Endothelial cell of umbilical vein (primary cell): ENCODE measurements around the gene HBE1. TPM values are rescaled to one million over a fixed set of nuclear protein-coding genes. Genes with fewer than 3 reads are reported as not detected.

ENCODE experiments used
- BruUV-seq: library from RNA; stranded (reverse); fragments of 400-500 nt; replicated peaks from 2 replicates; lab custom pipeline; 2021; lab: Mats Ljungman, UMichigan
- CTCF ChIA-PET: fragments of 300-600, 350-600 bp; sonication (Branson Sonifier 250); formaldehyde crosslinking; loops from one replicate; lab custom pipeline; 2021; ENCODE audit warnings: antibody characterized with exemption, inconsistent platforms; lab: Charles Lee
- POLR2A ChIA-PET: fragments of 300-600, 350-600 bp; sonication (Branson Sonifier 250); formaldehyde crosslinking; loops from one replicate; lab custom pipeline; 2021; ENCODE audit warnings: antibody characterized with exemption, inconsistent platforms; lab: Charles Lee
- DNase-seq: peaks from one replicate; pipeline ENCODE4 v3.0.0-alpha.2; 2011; ENCODE audit warnings: low read depth, low spot score
- FAIRE-seq: peaks from 2 replicates; lab custom pipeline; 2011; peaks lifted over from hg19 to GRCh38; lab: Jason Lieb, UNC
- H2AFZ ChIP-seq: 2 replicates; pipeline ENCODE4 v1.6.0; 2012; ENCODE audit warnings: low read depth, low read length, control low read depth, inconsistent platforms
- H3K27ac ChIP-seq: 2 replicates; pipeline ENCODE4 v1.5.1; 2011; ENCODE audit warnings: low read depth, mild to moderate bottlenecking, control low read depth, low read length, moderate library complexity; ENCODE audit not compliant: insufficient read depth
- H3K27me3 ChIP-seq, 2 experiments: 2 replicates each; pipeline versions ENCODE4 v1.6.0 to v1.6.1; 2011; ENCODE audit warnings: low read length in 2 of 2, mixed read lengths in 1 of 2; ENCODE audit not compliant: control insufficient read depth in 2 of 2, insufficient read depth in 2 of 2
- H3K36me3 ChIP-seq, 2 experiments: 2 replicates in 1 of 2; 3 replicates in 1 of 2; pipeline ENCODE4 v1.5.1; 2011; ENCODE audit warnings: low read length in 2 of 2, mild to moderate bottlenecking in 1 of 2, moderate library complexity in 1 of 2; ENCODE audit not compliant: control insufficient read depth in 2 of 2, insufficient read depth in 2 of 2; ENCODE audit errors: extremely low read depth in 1 of 2
- H3K4me1 ChIP-seq: 3 replicates; pipeline ENCODE4 v1.5.1; 2011; ENCODE audit warnings: mild to moderate bottlenecking, low read length; ENCODE audit not compliant: control insufficient read depth, insufficient read depth; ENCODE audit errors: extremely low read depth
- H3K4me2 ChIP-seq: 2 replicates; pipeline ENCODE4 v1.6.1; 2011; ENCODE audit warnings: low read length, control low read depth, mixed read lengths; ENCODE audit not compliant: insufficient read depth
- H3K4me3 ChIP-seq, 3 experiments: fragments of 200-600 bp in 1 of 3; sonication (generic), shearing (Covaris generic) in 1 of 3; replicated peaks in 1 of 3; 2 replicates each; pipeline ENCODE4 v1.5.1; 2011 to 2016; ENCODE audit warnings: control low read depth in 3 of 3, low read length in 3 of 3, mild to moderate bottlenecking in 2 of 3, inconsistent platforms in 1 of 3, low read depth in 1 of 3, moderate library complexity in 1 of 3; ENCODE audit not compliant: insufficient read depth in 1 of 3
- H3K79me2 ChIP-seq: 2 replicates; pipeline ENCODE4 v1.6.0; 2012; ENCODE audit warnings: low read length, inconsistent platforms; ENCODE audit not compliant: control insufficient read depth, insufficient read depth
- H3K9ac ChIP-seq: replicated peaks from 2 replicates; pipeline ENCODE3; 2011; ENCODE audit warnings: low read length, control low read depth; ENCODE audit not compliant: insufficient read depth; ENCODE audit errors: extremely low read depth
- H3K9me1 ChIP-seq: replicated peaks from 3 replicates; pipeline ENCODE4 v1.6.0; 2011; ENCODE audit warnings: mild to moderate bottlenecking, low read length; ENCODE audit not compliant: control insufficient read depth, insufficient read depth; ENCODE audit errors: extremely low read depth
- H3K9me3 ChIP-seq: replicated peaks from 2 replicates; pipeline ENCODE4 v1.5.1; 2012; ENCODE audit warnings: low read length, inconsistent platforms; ENCODE audit not compliant: control insufficient read depth, insufficient read depth
- H4K20me1 ChIP-seq: replicated peaks from 2 replicates; pipeline ENCODE3; 2011; ENCODE audit warnings: mild to moderate bottlenecking, low read length; ENCODE audit not compliant: control insufficient read depth, insufficient read depth; ENCODE audit errors: extremely low read depth
- EZH2 ChIP-seq: IDR thresholded peaks from 2 replicates; pipeline ENCODE4 v1.6.1; 2012; ENCODE audit warnings: borderline replicate concordance, low read depth, mild to moderate bottlenecking, moderate library complexity, low read length, inconsistent platforms; ENCODE audit not compliant: severe bottlenecking
- FOS ChIP-seq: IDR thresholded peaks from 2 replicates; pipeline ENCODE4 v1.6.1; 2011; ENCODE audit warnings: mild to moderate bottlenecking, low read length, moderate library complexity, borderline replicate concordance; ENCODE audit not compliant: insufficient read depth
- GATA2 ChIP-seq: IDR thresholded peaks from 2 replicates; pipeline ENCODE4 v1.7.0; 2011; ENCODE audit warnings: low read depth, mild to moderate bottlenecking, moderate library complexity, mixed read lengths, low read length; ENCODE audit not compliant: insufficient read length, insufficient read depth
- JUN ChIP-seq: IDR thresholded peaks from 2 replicates; pipeline ENCODE4 v1.6.1; 2011; ENCODE audit warnings: borderline replicate concordance, low read depth; ENCODE audit not compliant: insufficient read length, insufficient read depth
- MYC ChIP-seq: IDR thresholded peaks from one replicate; pipeline ENCODE4 v1.6.1; 2011; ENCODE audit warnings: mild to moderate bottlenecking, low read depth, low read length
- POLR2A ChIP-seq: IDR thresholded peaks from 2 replicates; pipeline ENCODE4 v1.6.1; 2012; ENCODE audit warnings: low read depth, mild to moderate bottlenecking, control low read depth, low read length
- POLR2AphosphoS5 ChIP-seq: IDR thresholded peaks from 2 replicates; pipeline ENCODE4 v1.6.1; 2012; ENCODE audit warnings: low read depth, mild to moderate bottlenecking, control low read depth, low read length, moderate library complexity; ENCODE audit not compliant: insufficient read depth
- dilution Hi-C: fragments of 300-500 bp; cut with MboI; formaldehyde crosslinking; loops from one replicate; pipeline ENCODE4 v1.15.0; 2019; ENCODE audit warnings: low sequenced_read_pairs; ENCODE audit not compliant: extremely low pct_ligation_motif_present
- intact Hi-C: fragments of 100-400 bp; cut with micrococcal nuclease; formaldehyde crosslinking; loops from one replicate; pipeline ENCODE4 v1.10.0; 2022
- polyA plus RNA-seq, 4 experiments: library from polyadenylated mRNA; depleted of rRNA in 3 of 4; stranded (reverse) in 3 of 4; unstranded in 1 of 4; fragments of >200 nt; gene quantifications; 2 replicates each; pipeline versions ENCODE4 v1.2.1 to v1.2.3, GENCODE V29; 2011 to 2012; ENCODE audit warnings: missing spikeins in 1 of 4
- total RNA-seq: library from RNA; stranded (reverse); gene quantifications from 2 replicates; pipeline ENCODE4 v1.2.3, GENCODE V29; 2021
- TF ChIP-seq, protein P1 (sequence below), 2 donors: IDR thresholded peaks; 1 replicate in 1 of 2; 2 replicates in 1 of 2; pipeline ENCODE4 v1.5.1; 2011; ENCODE audit warnings: low read length in 2 of 2, mild to moderate bottlenecking in 2 of 2, moderate library complexity in 2 of 2, control low read depth in 1 of 2, inconsistent platforms in 1 of 2, low read depth in 1 of 2; ENCODE audit not compliant: insufficient read depth in 1 of 2; ENCODE audit errors: extremely low read depth in 1 of 2
- TF ChIP-seq, protein P2 (sequence below): IDR thresholded peaks from 2 replicates; pipeline ENCODE4 v1.6.1; 2011; ENCODE audit not compliant: insufficient read depth, insufficient read length

Gene HBE1
- total and polyA plus RNA-seq, 2 donors (not counting 3 experiments of a cell fraction or from before 2014, with no cell fraction given) = 0.37 TPM; not detected in 1

GRCh38 chr11:5232176-5232575 lies 37.6 kb downstream of the HBE1 start:
- intact Hi-C loops (no loop called here), dilution Hi-C loops (no loop called here)
- no peaks in the 10 kb centered on the region for H3K36me3 ChIP-seq
- POLR2A ChIA-PET = no interaction called here
- H3K4me2 ChIP-seq = no peak overlapping the region
- no peak overlapping the region for H3K27ac ChIP-seq
- H3K4me1 ChIP-seq = no peaks in the 10 kb centered on the region
- no peak overlapping the region for H2AFZ ChIP-seq
- DNase-seq (no peak), FAIRE-seq (no peak)
- H3K79me2 ChIP-seq = no peaks in the 10 kb centered on the region
- H3K9me1 ChIP-seq = no peaks in the 10 kb centered on the region
- no peak overlapping the region for H3K9ac ChIP-seq
- H3K4me3 ChIP-seq = no peak overlapping the region
- no TSS peak for BruUV-seq
- TF ChIP-seq JUN (no peak), POLR2AphosphoS5 (no peak), GATA2 (no peak), POLR2A (no peak), FOS (no peak), MYC (no peak), EZH2 (no peak)
- TF ChIP-seq, protein P1, sequence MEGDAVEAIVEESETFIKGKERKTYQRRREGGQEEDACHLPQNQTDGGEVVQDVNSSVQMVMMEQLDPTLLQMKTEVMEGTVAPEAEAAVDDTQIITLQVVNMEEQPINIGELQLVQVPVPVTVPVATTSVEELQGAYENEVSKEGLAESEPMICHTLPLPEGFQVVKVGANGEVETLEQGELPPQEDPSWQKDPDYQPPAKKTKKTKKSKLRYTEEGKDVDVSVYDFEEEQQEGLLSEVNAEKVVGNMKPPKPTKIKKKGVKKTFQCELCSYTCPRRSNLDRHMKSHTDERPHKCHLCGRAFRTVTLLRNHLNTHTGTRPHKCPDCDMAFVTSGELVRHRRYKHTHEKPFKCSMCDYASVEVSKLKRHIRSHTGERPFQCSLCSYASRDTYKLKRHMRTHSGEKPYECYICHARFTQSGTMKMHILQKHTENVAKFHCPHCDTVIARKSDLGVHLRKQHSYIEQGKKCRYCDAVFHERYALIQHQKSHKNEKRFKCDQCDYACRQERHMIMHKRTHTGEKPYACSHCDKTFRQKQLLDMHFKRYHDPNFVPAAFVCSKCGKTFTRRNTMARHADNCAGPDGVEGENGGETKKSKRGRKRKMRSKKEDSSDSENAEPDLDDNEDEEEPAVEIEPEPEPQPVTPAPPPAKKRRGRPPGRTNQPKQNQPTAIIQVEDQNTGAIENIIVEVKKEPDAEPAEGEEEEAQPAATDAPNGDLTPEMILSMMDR (IDR thresholded peaks at IDR 0.05; ENCODE audit: extremely low read depth in 1 of 2, insufficient read depth in 1 of 2, low read depth in 1 of 2, low read length in 2 of 2) = no peak
- TF ChIP-seq, protein P2, sequence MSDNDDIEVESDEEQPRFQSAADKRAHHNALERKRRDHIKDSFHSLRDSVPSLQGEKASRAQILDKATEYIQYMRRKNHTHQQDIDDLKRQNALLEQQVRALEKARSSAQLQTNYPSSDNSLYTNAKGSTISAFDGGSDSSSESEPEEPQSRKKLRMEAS = no peak
- H3K9me3 ChIP-seq = no peaks in the 10 kb centered on the region
- CTCF ChIA-PET = no interaction called here
- no peaks in the 10 kb centered on the region for H4K20me1 ChIP-seq
- H3K27me3 ChIP-seq = no peaks in the 10 kb centered on the region
